NCI-H2107 treated with DMSO at 0.1 percent for 48 hours (cell line): ENCODE results near the gene CCDC187.

ENCODE experiments used
- DNase-seq: peaks from one replicate; lab custom pipeline; 2025; ENCODE audit not compliant: unreplicated experiment; lab: John Stamatoyannopoulos, UW

The CCDC187 gene

DNA sequence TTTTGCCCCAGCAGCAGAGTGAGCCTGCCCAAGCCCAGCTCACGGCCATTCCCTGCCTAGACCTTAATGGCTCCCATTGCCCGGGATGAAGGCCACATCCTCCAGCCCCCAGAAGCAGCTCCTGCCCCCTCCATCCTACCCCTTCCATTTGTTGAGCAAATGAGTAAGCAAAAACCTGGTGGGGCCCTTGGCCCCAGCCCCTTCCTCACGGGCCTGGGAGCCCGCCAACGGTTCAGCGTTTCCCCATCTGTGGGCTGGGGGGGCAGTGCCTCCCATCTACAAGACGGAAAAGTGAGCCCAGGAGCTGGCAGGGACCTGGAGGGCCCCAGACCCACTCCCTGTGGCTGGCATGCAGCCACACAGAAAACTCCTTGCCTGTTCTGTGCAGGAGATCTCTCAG is 4.4 kb downstream of the CCDC187 start:
- DNase-seq, result no peak

DNA sequence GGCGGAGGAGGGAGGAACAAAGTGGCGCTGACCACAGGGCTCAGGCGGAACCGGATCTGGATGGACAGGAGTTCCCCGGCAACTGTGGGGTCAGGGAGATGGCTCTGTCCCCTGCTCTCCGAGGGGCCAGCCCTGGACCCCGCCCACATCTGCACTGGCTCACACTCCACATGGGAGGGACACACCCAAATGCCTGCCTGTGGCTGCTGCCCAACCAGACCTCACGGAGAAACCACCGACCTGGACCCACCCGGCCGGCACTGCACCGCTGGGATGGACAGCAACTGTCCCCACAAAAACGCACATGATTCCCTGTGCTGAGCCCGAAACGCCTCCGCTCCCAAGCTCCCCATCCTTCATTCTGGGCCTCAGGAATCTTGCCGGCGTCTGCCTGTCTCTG is 4.8 kb downstream of the CCDC187 start:
- no peak for DNase-seq

DNA sequence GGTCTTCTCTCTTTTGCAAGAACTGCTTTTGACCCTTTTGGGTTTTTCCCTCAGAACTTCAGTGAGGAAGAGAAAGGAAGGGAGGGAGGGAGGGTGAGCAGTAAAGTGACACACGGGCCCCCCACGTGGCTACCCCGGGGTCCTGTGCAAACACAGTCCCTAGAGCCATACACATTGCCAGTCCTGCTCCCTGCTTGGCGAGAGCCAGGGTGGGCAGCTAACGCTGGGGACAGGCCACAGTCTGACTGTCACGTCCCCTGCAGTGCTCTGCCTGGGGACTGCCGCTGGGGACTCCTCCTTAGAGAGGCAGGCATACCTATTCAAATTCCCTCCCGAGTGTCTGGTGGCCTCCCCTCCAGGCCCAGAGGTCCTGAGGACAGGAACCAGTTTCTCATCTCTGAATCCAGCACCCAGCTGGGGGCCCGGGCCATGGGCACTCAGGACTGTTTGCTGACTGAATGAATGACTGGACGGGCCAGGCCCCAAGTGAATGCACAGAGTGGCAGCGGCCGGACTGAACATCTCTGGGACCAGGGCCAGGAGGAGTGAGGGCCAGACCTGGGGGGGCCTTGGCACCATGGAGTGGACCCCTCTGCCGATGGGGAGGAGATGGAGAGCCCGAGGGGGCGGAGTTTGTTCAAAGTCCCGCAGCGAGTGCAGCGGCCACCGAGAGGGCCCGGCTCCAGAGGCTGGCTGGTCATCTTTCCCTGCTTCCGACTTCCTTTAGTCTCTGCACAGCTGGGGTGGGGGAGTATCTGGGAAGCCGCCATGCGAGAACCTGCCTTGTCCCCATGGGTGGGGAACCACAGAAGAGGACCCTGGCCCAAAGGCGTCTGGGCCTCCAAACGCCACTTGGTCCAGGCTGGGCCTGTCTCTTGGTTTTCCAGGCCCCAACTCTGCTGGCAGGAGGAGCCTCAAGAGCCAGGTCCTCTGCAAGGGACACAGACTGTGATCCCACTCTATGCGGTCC is 5.8 kb downstream of the CCDC187 start:
- DNase-seq, result no peak

DNA sequence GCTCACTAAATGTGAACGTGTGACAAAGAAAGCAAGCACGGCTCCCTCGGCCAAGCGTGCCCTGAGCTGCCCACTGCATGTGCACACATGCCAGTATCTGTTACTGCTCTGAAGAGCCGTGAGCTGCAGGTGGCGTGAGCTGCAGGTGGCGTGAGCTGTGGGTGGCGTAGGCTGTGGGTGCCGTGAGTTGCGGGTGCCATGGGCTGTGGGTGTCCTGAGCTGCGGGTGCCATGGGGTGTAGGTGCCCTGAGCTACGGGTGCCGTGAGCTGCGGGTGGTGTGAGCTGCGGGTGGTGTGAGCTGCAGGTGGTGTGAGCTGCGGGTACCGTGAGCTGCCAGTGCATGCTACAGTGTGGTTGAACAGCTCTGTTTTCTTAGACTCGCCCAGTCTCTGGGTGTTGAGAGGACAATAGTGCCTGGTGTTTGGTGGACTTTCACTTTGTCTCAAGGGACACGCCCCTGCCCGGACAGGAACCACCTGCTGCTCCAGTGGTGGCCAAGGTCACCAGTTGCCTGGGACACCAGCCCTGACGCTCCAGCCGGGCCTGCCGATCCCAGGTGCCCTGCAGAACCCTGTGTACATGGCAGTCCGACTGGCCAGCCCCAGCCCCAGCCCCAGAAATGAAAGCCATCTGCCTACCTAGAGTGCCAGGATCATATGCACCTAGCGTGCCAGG is 6.7 kb downstream of the CCDC187 start:
- peak; percentile 68 for DNase-seq

DNA sequence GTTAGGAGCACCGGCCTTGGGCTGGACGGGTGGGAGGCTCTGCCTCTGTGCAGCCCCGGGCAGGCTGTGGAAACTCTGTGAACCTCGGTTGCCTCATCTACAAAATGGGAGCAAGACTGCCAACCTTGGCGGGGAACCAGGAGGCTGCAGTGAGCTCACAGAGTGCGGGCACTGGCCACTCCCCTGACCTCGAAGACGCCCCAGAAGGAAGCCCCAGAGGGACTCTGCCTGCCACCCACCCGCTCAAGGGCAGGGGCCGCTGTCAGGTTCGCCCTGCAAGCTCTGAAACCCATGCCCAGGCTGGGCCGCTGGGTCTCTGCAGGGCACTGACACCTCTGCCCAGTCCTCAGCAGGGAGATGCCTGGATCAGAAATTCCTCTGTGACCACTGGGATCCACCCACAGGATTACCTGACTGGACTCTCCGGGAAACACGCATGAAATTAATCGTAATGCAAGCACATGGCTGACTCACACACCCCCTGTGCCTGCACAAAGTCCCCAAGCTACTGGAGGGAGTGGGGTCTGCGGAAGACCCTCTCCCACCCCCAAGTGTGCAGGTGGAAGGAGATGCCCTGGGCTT is 7.4 kb downstream of the CCDC187 start:
- DNase-seq, result no peak

GRCh38 chr9:136295542-136296433 is 8.1 kb downstream of the CCDC187 start:
- no peak for DNase-seq

DNA sequence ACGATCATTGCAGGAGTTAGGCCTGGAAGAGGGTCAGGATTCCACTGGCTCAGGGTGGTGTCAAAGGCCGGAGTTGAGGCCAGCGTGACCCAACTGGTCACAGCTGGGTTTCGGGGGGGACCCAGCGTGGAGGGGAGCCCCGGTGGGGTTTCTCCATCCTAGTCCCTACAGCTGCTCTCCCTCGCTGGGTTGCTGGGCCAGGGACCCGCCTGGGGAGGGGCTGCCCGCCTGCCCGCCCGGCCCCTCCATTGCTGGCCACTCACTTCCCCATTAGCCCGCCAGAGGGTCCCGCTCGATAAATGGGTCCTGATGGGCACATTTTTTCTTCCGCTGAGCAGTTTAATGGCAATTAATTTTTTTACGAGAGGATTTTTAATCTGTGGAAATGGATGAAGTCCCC is 8.8 kb downstream of the CCDC187 start:
- no peak for DNase-seq

GRCh38 chr9:136294437-136294836 is 9.5 kb downstream of the CCDC187 start:
- DNase-seq, result no peak

- no peak for DNase-seq
These were observed 10.3 kb downstream of the CCDC187 start for GRCh38 chr9:136293476-136294077.

GRCh38 chr9:136292591-136293448 is 11.1 kb downstream of the CCDC187 start:
- DNase-seq, result peak; percentile 58

DNA sequence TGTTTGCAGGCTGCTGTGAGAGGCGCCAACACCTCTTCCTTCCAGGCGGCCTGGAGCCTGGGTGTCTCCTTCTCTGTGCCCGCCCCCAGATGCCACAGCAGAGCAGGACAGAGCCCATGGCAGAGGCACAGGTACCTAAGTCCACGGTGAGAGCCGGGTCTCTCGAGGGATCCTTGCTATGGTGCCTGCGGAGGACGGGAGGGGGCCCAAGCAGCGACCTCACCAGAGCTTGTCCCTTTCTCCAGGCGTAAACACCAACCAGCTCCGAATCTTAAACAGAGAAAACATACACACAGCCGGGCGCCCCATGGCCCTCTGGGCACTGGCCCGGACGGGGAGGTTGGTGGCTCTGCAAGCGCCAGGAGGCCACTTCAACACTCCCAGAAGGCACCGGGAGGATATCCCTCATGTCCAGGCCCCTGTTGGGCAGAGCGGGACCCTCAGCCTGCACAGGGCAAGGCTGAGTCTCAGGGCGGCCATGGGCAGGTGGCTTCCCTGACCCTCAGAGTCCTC is 11.8 kb downstream of the CCDC187 start:
- no peak for DNase-seq

GRCh38 chr9:136291306-136292025 is 12.4 kb downstream of the CCDC187 start:
- no peak for DNase-seq

- no peak for DNase-seq
These were observed 13.3 kb downstream of the CCDC187 start for GRCh38 chr9:136290508-136291000.

DNA sequence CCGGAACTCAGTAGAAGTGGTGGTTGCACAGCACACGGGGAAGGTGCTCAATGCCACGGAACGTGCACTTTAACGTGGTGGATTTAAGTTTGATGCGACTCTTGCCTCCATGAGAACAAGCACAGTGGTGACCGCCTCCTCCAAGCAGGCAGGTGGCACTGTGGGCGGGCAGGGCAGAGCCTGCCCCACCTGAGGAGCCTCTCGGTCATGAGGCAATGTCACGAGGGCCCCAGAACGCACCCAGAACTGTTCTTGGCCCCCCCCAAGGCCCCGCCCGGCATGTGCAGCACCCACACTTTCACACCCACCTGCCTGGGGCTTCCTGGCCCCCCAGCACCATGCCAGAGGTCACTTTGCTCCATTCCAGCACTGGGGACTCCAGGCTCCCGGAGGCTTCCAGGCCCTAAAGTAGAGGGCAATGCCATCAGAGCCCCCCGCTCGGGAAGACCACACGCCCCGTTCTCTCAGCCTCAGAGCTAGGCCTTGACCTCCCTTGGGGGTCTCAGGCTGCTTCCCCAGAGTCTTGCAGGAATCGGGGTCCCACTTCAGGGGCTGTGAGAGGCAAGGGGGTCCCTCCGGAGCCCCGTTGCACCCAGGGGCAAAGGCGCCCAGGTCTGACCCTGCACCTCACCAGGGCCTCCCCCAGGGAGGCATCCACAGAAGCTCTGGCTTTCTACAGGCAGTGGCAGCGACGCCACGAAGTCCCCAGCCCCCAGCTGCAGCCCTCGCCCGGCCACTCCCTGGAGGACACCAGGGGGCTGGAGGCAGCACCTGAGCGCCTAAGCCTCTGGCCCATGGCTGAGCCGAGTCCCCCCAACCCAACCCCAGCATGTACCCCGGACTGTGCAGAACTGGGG is 14.0 kb downstream of the CCDC187 start:
- DNase-seq, result no peak

DNA sequence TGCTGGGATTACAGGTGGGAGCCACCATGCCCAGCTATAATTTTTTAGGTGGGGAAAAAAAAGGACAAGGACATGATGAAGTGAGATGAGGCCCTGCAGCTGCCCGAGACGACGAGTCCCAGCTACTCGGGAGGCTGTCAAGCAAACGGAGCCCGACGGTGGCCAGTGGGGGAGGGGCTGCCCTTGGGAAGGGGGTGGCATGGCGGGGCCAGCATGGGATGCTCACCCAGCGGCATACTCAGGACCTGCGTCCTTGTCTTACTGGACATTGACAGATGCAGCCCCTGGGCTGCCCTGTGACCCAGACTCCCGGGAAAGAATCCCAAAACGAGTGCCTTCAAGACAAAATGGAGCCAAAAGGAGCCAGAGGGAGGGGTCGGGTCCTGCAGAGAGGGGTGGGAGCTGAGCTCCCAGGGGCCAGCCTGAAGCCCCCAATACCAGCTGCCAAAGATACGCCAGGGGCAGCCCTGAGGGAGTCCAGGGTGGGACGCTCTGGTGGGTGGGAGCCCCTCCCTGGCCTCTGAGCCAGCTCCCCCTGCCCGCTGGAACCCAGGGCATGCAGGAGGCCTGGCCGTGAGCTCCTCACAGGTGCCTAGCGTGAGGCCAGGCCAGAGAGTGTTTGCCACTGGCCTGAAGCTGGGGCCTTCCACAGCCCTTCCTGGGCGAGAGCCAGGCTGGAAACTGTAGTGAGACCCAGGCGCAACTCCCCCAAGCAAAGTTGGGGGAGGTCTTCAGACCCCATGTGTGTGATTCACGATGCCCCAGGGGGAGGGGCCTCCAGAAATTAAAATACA is 15.7 kb downstream of the CCDC187 start:
- no peak for DNase-seq

DNA sequence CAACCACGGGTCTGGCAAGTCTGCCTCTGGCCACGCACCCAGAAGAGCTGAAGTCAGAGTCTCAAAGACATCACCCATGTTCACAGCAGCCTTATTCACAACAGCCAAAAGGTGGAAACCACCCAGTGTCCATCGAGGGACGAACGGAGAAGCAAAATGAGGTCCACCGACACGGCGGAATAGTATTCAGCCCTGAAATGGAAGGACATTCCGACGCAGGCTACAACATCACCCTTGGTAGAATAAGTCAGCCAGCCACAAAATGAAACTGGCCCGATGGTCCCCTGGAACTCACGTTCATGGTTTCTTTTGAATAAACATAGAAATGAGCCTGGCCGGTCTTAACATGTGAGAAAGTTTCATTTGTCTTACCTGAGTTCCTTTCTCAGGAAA is 16.9 kb downstream of the CCDC187 start:
- DNase-seq, result no peak
